H4 (cell line): ENCODE measurements around the gene KCTD3. TPM values are rescaled to one million over a fixed set of nuclear protein-coding genes. Genes with fewer than 3 reads are reported as not detected.

Source experiments
- DNase-seq: peaks from one replicate; pipeline ENCODE4 v3.0.0-alpha.2; 2015; ENCODE audit warnings: low spot score
- total RNA-seq: library from RNA; depleted of rRNA; stranded (reverse); fragments of >200 nt; shearing (Covaris generic); gene quantifications from 2 replicates; pipeline ENCODE4 v1.2.3, GENCODE V29; 2014; rRNA removed

KCTD3 gene
- 28.0 and 30.4 TPM in 2 replicates for total RNA-seq

DNA sequence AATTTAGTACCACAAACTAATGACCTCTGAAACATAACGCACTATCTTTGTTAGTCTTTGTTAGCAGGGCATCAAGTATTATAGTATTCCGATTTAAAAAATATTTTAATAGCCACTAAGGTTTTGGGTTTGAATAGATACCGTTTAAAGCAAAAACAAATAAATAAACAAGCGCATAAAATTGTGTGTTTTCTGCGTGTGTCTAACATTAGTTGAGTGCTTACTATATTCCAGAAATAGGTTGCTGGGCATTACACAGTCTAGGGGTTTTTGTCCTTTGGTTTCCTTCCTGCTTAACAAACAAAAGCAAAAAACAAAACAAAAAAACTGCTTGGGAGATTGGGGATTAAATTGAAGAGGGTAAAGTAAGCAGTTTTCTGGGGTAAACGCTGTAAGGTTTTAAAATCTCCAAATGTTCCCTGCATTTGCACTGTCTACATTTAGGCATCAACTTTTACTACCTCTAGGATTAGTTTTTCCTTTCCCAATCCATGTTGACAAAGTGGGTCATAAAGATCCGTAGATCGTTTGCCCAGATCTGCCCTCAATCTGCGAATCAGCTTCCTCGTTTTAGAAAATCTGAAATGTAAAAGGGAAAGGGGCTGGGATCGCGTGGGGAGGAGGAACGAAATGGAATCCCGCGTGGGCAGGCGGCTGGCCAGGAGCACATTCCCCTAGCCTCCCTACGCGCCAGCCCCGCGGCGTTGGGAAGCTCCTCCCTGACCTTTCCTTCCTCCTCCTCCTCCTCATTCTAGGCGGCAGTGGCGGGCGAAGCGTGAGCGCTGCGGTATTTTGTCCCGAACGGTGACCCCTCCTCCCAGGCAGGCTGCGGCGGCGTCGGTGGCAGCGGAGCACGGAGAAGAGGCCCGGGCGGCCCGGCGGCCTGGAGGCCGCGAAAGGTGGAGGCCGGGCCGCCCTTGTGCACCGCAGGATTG is at the start of gene KCTD3:
Gene KCTD3 (plus strand): TSS at position 749 of the 935 bp plus-strand sequence. CDS start 382 bp downstream, outside the sequence.
- peak; percentile 67 for DNase-seq

DNA sequence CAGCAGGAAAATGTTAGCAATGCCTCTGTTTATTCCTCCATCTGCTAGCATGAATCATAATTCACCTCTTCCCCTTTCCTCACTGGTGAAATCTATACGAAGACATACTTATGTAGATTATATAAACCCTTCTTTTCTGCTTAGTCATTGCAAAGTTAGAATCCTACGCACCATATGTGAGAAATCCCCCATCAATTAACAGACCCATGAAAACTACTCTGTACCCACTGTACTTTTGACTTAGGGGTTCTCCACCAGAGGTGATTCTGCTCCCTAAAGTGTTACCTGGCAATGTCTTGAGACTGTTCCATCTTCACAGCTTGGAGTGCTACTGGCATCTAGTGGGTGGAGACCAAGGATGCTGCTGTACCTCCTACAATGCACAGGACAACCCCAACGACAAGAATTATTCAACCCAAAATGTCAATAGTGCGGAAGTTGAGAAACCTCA is 49.6 kb upstream of the KCTD3 start:
- peak; percentile 63 for DNase-seq

DNA sequence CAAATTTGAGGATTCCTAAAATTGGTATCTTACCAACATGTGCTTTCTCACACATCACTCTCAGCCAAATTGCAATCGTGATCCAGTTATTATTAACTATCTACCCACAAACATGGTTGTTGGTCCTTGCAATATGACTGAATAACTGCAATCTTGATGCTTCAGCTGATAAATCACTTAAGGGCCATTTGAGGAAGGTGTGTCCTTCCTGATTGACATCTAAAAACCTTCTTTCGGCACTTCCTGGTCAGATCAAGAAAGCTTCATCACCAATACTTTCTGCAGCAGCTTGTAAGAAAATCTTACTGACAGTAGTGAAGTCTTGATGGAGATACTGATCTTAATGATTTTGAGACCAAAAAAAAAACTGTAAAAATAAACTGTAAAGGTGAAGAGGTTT is 48.5 kb upstream of the KCTD3 start:
- DNase-seq, result no peak

DNA sequence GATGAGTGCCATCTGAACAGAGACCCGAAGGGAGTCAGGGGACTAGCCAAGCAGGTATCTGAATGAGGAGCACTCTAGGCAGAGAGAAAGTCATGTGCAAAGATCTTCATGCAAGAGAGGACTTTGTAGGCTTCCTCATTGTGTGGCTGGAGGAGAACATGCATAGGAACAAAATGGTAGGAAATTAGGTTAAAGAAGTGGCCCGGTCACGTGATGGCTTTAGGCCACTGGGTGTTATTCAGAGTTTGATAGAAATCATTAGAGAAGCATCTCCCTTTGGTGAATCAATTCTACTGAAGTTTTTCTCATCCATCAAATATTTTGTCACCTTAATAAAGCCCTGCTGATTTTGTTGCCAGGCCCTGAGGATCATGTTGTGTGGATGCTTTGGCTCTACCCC is 45.8 kb upstream of the KCTD3 start:
- no peak for DNase-seq

DNA sequence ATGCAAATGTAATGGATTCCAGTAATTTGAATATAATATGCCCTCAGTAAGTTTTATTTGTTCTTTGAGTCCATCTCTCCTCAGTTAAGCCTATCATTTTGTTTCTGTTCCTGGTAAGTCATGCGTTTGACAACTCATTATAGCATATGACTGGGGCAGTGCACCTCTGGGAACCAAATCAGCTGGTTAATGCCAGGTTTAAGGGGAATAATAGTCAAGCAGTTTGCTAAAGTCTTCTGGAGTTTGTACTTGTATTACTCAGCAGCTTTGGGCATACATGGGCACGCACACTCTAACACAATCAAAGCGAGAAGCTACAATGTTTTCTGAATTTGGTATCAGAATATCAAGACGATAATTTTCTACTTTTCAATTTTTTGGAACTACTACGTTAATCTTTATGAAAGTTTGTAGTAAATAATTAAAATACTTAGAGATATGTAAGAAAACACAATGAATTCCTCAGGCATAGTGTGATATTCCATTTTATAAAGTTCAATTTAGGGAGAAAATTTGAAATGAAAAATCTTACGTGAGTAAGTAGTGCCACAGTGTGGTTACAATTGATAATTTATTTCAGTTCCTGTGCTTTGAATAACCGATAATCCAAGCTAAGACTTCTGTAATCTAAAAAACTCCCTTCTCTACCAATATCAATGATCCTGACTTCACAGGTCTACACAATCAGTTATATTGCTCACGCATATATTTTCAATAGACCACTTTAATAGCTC is 43.8 kb upstream of the KCTD3 start:
- no peak for DNase-seq

DNA sequence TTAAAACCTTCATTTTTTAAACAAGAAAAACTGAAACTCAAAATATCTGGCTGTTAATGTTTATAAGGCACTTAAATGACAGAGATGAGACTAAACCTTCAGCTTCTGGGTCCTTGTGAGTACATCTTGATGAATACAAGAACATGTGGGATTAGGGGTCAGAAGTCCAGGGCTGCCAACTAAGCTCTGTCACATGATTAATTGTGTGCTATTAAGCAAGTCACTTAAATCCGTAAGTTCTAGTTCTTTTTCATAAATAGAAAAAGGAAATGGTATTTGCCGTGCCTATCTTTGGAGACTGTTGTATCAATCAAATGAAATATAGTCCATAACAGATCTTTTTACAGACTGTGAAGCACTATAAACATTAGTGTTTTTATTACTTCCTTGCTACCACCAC is 43.2 kb upstream of the KCTD3 start:
- no peak for DNase-seq

DNA sequence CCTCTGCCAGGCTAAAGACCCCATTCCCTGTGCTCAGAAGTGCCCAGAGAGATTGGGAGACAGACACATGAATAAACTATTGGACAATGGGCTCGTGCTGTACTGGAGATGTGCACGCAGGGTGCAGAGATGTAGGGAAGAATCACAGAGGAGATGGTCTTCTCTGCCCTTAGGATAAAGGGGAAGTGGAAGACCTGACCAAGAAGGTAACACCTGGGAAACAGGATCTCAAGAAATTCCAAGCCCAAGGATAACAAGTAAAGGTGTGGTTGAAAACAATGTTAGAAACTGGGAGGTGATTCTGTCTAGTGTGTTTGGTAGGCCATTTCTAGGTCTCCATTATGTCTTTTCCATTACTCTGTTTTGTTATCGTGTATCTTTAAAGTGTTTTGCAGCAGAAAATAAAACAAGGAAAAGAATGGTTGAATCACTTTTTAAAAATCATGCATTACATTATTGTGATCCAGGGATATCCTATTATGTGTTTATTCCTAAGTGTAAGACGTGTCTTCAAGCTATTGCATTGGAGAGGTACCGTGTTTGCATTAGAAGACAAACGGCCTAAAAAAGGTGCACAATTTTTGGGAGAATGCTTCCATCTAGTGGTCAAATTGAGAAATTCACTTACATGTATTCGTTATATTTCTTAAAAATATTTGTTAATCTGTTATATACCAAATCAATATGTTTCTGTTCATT is 40.8 kb upstream of the KCTD3 start:
- peak; percentile 48 for DNase-seq

DNA sequence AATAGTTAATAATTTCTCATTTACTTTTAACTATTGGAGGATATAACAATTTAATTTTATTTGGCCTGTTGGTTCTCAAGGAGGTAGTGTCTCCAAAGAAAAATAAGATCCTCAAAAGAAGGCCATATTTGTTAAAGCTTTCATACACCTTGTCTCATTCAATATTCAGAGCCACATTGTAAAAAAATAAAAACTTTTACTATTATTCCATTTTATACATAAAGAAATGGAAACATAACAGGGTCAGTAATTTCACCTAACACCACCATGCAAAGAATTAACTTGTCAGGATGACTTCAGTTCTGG is 40.3 kb upstream of the KCTD3 start:
- DNase-seq, result no peak

DNA sequence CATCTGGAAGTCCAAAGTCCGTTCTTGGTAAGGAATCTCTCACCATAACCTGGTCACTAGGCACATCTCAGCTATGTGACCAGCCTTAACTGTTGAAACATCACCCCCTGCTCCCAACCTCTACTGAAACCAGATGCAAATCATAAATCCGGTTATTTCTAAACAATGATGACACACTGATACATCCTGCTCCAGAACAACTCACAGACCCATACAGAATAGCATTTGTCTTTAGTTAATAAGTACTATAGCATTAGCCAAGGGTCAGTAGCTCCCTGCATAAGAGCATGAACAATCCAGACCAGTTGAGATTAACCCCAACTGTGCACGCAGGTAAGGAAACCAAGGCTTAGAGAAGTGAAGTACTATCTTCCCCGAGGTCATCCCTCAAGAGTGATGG is 38.0 kb upstream of the KCTD3 start:
- DNase-seq, result no peak

DNA sequence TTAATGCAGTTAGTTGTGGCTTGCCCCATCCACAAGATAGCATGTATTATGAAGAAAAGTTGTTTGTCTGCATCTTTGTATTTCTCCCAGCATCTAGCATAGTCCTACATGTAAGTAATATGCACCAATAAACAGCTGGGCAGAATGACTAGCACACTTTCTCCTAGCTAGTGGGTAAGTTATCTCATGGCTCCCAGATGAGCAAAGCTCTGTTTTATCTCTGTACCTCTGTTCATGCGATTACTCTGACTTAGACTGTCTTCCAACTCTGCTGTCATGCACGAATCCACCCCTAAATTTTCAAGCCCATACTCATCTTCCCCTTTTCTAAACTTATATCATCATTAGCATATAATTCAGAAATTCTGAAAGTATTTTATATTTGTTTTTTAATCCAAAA is 37.5 kb upstream of the KCTD3 start:
- DNase-seq, result no peak

DNA sequence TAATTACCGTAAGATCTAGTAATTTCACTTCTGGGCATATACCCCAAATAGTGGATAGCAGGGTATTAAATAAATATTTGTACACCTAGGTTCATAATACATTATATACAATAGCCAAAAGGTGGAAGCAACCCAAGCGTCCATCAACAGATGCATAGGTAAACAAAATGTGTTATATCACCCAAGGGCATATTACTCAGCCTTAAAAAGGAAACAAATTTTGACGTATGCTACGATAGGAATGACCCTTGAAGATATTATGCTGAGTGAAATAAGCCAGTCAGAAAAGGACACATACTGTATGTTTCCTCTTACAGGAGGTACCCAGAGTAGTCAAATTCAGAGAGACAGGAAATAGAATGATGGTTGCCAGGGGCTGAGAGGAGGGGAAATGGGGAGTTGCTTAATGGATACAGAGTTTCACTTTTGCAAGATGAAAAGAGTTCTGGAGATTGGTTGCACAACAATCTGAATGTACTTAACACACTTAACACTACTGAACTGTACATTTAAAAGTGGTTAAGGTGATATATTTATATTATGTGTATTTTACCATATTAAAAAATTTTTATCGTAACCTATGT is 36.6 kb upstream of the KCTD3 start:
- DNase-seq, result no peak

DNA sequence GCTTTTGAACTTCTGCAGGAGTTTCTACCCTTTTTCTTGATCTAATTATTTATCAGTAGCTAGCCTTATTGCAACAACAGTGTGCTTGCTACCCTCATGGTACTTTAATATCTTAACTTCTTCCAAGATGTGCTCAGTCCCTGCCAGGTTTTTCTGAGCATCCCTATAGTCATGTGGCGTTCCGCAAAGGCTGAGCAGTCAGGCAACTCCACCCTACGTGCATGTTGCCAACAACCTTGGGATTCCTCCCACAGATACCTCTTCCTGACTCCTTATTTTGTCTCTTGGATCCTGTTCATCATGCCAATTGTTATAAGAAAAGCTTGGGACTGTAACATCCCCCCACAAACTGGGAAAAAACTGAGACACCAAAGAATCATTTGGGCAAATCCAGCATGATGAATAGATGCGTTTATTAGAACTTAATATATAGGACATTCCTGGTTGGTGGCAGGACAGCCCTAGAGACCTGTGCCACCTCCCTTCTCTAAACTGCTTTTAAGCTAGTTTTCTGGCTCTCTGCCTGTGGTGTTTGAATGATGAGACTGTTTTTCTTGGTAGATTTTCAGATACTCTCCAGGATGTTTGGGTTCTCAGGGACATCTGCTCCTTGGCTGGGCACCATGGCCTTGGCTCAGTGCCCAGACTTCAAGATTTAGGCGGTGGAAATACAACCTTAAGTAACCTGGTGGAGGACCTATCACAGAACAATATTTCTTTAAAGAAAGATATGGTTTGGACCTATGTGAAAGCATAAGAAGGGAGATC is 27.1 kb upstream of the KCTD3 start:
- peak; percentile 55 for DNase-seq

DNA sequence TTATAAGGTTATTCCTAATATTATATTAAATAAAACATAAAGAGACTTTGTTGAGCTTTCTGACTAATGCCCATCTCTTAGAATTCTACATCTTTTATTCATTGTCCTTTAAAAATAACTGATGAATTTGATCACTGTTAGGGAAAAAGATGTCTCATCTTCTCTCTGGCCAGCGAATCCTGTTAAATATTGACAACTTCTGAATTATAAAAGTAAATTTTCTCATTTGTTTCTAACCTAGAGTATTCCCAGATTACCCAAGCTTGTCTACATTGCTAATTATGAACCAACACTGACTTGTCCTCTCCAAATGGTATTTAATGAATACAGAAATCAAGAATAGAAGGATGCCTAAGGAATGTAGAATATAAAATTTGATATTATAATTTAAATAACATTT is 24.8 kb upstream of the KCTD3 start:
- no peak for DNase-seq

DNA sequence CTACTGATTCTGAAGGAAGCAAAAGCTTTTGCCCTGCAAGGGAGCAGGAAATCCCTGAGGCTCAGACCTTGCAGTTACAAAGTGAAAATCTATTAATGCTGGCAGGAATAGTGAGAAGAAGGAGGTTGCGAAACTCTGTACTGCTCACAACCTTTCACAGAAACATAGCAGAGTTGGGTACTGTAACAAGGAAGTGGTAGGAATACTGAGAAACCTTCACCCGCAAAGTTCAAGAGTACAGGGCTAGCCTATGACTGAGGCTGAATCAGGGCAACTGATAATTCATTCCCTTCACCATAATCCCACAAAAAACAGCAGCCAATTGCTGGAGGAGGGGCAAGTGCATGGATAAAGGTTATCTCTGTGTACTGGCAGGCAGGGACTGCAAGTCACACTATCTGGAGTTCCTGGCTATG is 23.9 kb upstream of the KCTD3 start:
- DNase-seq, result peak; percentile 13

DNA sequence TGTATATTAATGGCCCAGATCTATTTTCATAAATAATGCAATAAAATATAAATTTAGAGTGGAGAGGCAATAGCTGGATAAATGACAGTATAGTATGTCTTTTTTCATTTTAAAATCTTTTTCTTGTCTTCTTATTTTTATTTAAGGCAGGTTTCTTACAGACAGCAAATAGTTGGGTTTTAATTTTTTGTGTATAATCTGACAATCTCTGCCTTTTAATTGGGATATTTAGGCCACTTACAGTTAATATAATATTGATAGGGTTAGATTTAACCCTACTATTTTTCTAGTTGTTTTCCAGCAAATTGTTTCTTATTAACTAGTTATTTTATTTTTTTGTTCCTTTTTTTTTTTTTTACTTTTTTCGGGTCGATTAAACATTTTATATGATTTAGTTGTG is 23.3 kb upstream of the KCTD3 start:
- DNase-seq, result no peak

DNA sequence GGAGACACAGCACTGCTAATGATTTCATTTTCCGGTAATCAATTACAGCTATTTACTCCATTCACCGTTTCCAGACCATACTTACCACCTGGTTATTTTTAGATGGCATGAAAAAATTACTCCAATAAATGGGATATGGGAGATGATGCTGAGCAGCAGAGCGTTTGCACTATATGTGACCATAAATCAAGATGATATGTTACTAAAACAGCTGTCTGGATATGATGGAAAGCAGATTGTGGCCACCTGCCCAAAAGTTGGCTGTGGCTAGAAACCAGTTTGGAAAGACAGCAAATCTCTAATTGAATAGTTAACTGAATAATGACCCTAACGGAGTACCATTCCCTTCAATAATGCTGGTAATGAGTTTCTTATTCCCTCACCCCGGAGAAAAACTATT is 22.5 kb upstream of the KCTD3 start:
- no peak for DNase-seq

DNA sequence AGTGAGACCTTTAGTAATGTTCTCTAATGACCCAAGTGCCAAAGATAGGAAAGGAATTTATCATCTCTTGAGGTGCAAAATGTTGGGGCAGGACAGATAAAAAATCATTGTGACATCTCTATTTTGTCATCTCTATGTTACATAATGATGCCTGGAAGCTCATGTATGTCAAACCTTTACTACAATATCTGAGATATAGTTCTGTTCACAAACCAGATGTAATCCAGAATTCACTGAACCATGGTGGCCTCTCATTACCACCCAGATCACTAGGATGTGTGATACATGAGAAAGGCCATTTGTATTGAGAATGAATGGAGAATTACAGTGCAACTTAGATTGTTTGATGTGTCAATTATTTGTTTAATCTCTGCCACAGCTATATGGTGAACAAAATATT is 22.0 kb upstream of the KCTD3 start:
- no peak for DNase-seq

DNA sequence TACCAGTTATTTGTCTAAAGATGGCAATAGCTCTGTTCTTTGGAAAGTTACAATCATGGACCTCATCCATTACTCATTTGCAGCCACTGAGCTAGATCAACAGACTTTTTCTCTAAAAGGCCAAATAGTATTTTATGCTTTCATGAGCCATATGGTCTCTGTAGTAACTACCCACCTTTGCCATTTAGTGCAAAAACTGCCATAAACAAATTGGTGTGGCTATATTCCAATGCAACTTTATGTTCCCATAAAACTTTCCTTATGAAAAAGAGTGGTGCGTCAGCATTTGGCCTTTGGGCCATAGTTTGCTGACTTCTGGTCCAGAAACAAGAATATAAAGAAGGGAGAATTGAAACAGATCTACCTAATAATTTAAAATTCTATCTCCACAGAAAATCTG is 20.1 kb upstream of the KCTD3 start:
- no peak for DNase-seq

DNA sequence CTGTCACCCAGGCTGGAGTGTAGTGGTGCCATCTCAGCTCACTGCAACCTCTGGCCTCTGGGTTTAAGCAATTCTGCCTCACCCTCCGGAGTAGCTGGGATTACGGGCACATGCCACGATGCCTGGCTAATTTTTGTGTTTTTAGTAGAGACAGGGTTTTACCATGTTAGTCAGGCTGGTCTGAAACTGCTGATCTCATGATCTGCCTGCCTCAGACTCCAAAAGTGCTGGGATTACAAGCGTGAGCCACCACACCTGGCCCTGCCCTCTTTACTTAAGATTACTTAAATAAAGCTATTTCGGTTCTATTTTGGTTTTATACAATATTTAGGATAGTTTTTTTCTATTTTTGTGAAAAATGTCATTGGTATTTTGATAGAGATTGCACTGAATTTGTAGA is 15.3 kb upstream of the KCTD3 start:
- no peak for DNase-seq

DNA sequence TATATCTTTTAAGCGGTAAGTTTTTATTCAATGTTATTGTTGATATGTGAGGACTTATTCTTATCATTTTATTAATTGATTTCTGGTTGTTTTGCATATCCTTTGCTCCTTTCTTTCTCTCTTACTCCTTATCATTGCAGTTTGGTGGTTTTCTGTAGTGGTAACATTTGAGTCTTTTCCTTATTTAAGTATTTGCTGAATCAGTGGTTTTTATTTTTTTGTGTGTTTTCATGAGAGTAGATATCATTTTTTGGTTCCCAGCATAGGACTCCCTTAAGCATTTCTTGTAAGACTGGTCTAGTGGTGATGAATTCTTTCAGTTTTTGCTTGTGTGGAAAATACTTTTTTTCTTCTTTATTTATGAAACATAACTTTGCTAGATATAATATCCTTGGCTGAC is 12.2 kb upstream of the KCTD3 start:
- DNase-seq, result no peak

DNA sequence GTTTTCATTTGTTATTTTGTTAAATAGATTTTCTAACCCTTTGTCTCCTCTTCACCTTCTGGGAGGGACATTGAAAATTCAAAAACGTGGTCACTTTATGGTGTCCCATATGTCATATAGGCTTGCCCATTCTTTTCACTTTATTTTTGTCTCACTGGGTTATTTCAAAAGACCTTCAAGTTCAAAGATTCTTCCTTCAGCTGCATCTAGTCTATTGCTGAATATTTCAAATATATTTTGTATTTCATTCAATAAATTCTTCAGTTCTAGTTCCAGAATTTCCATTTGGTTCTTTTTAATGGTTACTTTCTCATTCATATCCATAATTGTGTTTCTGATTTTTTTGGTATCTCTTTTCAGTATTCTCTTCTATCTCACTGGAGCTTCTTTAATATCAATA is 11.6 kb upstream of the KCTD3 start:
- DNase-seq, result no peak
